Progenitor cell of endocrine pancreas (in vitro differentiated cells): ENCODE data around the gene KPNA2. TPM values are rescaled to one million over a fixed set of nuclear protein-coding genes. Genes with fewer than 3 reads are reported as not detected.
"Not testable (repeated sequence)": the region's sequence is repeated elsewhere in the genome, so short reads cannot be mapped to it uniquely, and the experiment has no call there.

Experiments
- DNase-seq: peaks from one replicate; pipeline ENCODE4 v3.0.0; 2021; ENCODE audit warnings: low spot score; ENCODE audit not compliant: unreplicated experiment
- H3K27ac Mint-ChIP-seq: 2 replicates; pipeline ENCODE4 v1.8.0; 2021; ENCODE audit warnings: mild to moderate bottlenecking, moderate library complexity, mixed read lengths
- H3K27me3 Mint-ChIP-seq: 2 replicates; pipeline ENCODE4 v1.8.0; 2021; ENCODE audit warnings: mixed read lengths
- H3K36me3 Mint-ChIP-seq: 2 replicates; pipeline ENCODE4 v1.8.0; 2022; ENCODE audit warnings: mixed read lengths; ENCODE audit not compliant: insufficient read depth
- H3K4me1 Mint-ChIP-seq: 2 replicates; pipeline ENCODE4 v1.8.0; 2021; ENCODE audit warnings: low read depth, mixed read lengths
- H3K4me3 Mint-ChIP-seq: 2 replicates; pipeline ENCODE4 v1.8.0; 2021; ENCODE audit warnings: low read depth, mild to moderate bottlenecking, moderate library complexity, mixed read lengths
- H3K9me3 Mint-ChIP-seq: 2 replicates; pipeline ENCODE4 v1.8.0; 2021; ENCODE audit warnings: low read depth, mixed read lengths
- CTCF ChIP-seq: fragments of 200-600 bp; sonication (generic); IDR thresholded peaks from one replicate; pipeline ENCODE4 v1.5.0; 2021; ENCODE audit warnings: antibody characterized with exemption, mild to moderate bottlenecking; ENCODE audit not compliant: unreplicated experiment
- total RNA-seq: library from RNA; stranded (reverse); gene quantifications from 2 replicates; pipeline ENCODE4 v1.2.1, GENCODE V29; 2021

Gene KPNA2
- total RNA-seq, 1 donor from 2014 or later, result 140 TPM

- Mint-ChIP-seq H3K4me1 (peaks cover 18% of the 10 kb centered on the region), H3K4me3 (peak overlapping the region; percentile 95), H3K36me3 (peaks cover 12% of the 10 kb centered on the region), H3K27me3 (no peaks in the 10 kb centered on the region), H3K9me3 (no peaks in the 10 kb centered on the region), H3K27ac (peak overlapping the region; percentile 96)
- peak; percentile 73 for DNase-seq
- TF ChIP-seq CTCF, result no peak
Observed at GRCh38 chr17:68035131-68035522, 408 bp upstream of the KPNA2 start.

- Mint-ChIP-seq H3K9me3 (no peaks in the 10 kb centered on the region), H3K36me3 (peaks cover 17% of the 10 kb centered on the region), H3K4me1 (peaks cover 18% of the 10 kb centered on the region), H3K4me3 (peak overlapping the region; percentile 95), H3K27me3 (no peaks in the 10 kb centered on the region), H3K27ac (peak overlapping the region; percentile 96)
- no peak for TF ChIP-seq CTCF
- DNase-seq, result no peak
Observed at GRCh38 chr17:68036304-68037147, 991 bp downstream of the KPNA2 start.

- TF ChIP-seq CTCF, result no peak
- H3K36me3 Mint-ChIP-seq, result peaks cover 24% of the 10 kb centered on the region
- no peaks in the 10 kb centered on the region for H3K9me3 Mint-ChIP-seq
- H3K4me1 Mint-ChIP-seq, result no peaks in the 10 kb centered on the region
- no peak overlapping the region for H3K4me3 Mint-ChIP-seq
- no peaks in the 10 kb centered on the region for H3K27me3 Mint-ChIP-seq
- peak overlapping the region; percentile 64 for H3K27ac Mint-ChIP-seq
- no peak for DNase-seq
Observed at GRCh38 chr17:68047153-68047846, 11.8 kb downstream of the KPNA2 start.

GRCh38 chr17:68047890-68048542 lies 12.5 kb downstream of the KPNA2 start:
- not testable (repeated sequence) for H3K9me3 Mint-ChIP-seq, H3K4me1 Mint-ChIP-seq, H3K27me3 Mint-ChIP-seq, H3K4me3 Mint-ChIP-seq, DNase-seq
- Mint-ChIP-seq H3K27ac (peak overlapping the region; percentile 64), H3K36me3 (peaks cover 20% of the 10 kb centered on the region)

GRCh38 chr17:68048996-68049395 lies 13.5 kb downstream of the KPNA2 start:
- no peaks in the 10 kb centered on the region for H3K27me3 Mint-ChIP-seq
- no peak for TF ChIP-seq CTCF
- H3K9me3 Mint-ChIP-seq, result no peaks in the 10 kb centered on the region
- peaks cover 16% of the 10 kb centered on the region for H3K36me3 Mint-ChIP-seq
- H3K4me1 Mint-ChIP-seq, result no peaks in the 10 kb centered on the region
- peak overlapping the region; percentile 71 for H3K27ac Mint-ChIP-seq
- no peak overlapping the region for H3K4me3 Mint-ChIP-seq
- DNase-seq, result no peak

- peaks cover 11% of the 10 kb centered on the region for H3K36me3 Mint-ChIP-seq
- not testable (repeated sequence) for H3K9me3 Mint-ChIP-seq, H3K4me3 Mint-ChIP-seq
Observed at GRCh38 chr17:68049812-68050437, 14.4 kb downstream of the KPNA2 start.

GRCh38 chr17:68051321-68052312 lies 16.1 kb downstream of the KPNA2 start:
- DNase-seq, H3K36me3 Mint-ChIP-seq, H3K4me1 Mint-ChIP-seq, H3K9me3 Mint-ChIP-seq, H3K4me3 Mint-ChIP-seq, H3K27me3 Mint-ChIP-seq: not testable (repeated sequence)
- H3K27ac Mint-ChIP-seq, result peak overlapping the region; percentile 59

More at GRCh38 chr17:68049812-68050437, 14.4 kb downstream of the KPNA2 start:
- not testable (repeated sequence) for H3K27ac Mint-ChIP-seq, DNase-seq, H3K4me1 Mint-ChIP-seq, H3K27me3 Mint-ChIP-seq
